Measurements from ENCODE around the gene ZBTB42.

ZBTB42 gene

DNA sequence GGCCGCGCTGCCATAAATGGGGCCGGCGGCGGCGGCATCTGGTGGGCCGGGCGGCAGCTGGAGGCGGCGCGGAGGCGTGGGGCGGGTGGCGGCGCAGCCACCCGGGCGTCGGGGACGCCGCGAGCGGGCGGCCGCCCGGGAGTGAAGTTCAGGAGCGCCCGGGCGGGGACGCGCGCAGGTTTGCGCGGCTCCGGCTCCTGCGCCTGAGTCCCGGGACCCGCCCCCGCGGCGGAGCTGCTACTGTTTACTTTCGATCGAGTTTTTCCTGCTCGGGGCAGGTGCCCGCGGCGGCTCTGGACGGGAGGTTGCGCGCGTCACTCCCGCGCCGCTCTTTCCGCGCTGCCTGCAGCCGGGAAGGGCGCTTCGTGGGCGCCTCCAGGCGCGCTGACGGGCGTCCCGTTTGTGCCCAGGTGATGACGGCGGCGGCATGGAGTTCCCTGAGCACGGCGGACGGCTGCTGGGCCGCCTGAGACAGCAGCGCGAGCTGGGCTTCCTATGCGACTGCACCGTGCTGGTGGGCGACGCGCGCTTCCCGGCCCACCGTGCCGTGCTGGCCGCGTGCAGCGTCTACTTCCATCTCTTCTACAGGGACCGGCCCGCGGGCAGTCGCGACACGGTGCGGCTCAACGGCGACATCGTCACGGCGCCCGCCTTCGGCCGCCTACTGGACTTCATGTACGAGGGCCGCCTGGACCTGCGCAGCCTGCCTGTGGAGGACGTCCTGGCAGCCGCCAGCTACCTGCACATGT is at the start of gene ZBTB42:
ZBTB42 (plus strand) TSS at position 331 of the 749 bp plus-strand sequence; CDS start at position 428, 97 bp downstream.
- Histone ChIP-seq H3K4me1 (ENCODE audit: insufficient read depth, low read length) (peaks cover 25% of the 10 kb centered on the region), H3K4me3 (ENCODE audit: low read length) (peak within 1 kb of the TSS; percentile 33), H2AFZ (ENCODE audit: low read depth, low read length) (no peak within 1 kb of the TSS), H3K27me3 (ENCODE audit: insufficient read depth, low read length) (peaks cover 65% of the 10 kb centered on the region), H3K9me3 (ENCODE audit: low read length) (no peaks in the 10 kb centered on the region), H3K36me3 (ENCODE audit: insufficient read depth, low read length) (no peaks in the 10 kb centered on the region)

GRCh38 chr14:104751539-104752422 is 49.1 kb upstream of the ZBTB42 start:
- H3K27me3 ChIP-seq (ENCODE audit: insufficient read depth, low read length) = no peaks in the 10 kb centered on the region
- H3K4me1 ChIP-seq (ENCODE audit: insufficient read depth, low read length) = peaks cover 25% of the 10 kb centered on the region
- peaks cover 6% of the 10 kb centered on the region for H3K9me3 ChIP-seq (ENCODE audit: low read length)
- peak overlapping the region; percentile 86 for H3K4me3 ChIP-seq (ENCODE audit: low read length)
- peaks cover 22% of the 10 kb centered on the region for H3K36me3 ChIP-seq (ENCODE audit: insufficient read depth, low read length)
- H2AFZ ChIP-seq (ENCODE audit: low read depth, low read length) = peak overlapping the region; percentile 44

- Histone ChIP-seq H3K9me3 (ENCODE audit: low read length) (peaks cover 6% of the 10 kb centered on the region), H3K4me3 (ENCODE audit: low read length) (peak overlapping the region; percentile 86), H3K4me1 (ENCODE audit: insufficient read depth, low read length) (peaks cover 25% of the 10 kb centered on the region), H2AFZ (ENCODE audit: low read depth, low read length) (peak overlapping the region; percentile 44), H3K27me3 (ENCODE audit: insufficient read depth, low read length) (no peaks in the 10 kb centered on the region), H3K36me3 (ENCODE audit: insufficient read depth, low read length) (peaks cover 28% of the 10 kb centered on the region)
Observed at GRCh38 chr14:104752423-104752734, 48.5 kb upstream of the ZBTB42 start.

GRCh38 chr14:104752735-104753527 is 48.0 kb upstream of the ZBTB42 start, which contains the start of gene SIVA1:
SIVA1 (plus strand) TSS chr14:104753147; CDS start chr14:104753202, 55 bp downstream.
- Histone ChIP-seq H2AFZ (ENCODE audit: low read depth, low read length) (peak within 1 kb of the TSS; percentile 44), H3K4me3 (ENCODE audit: low read length) (peak within 1 kb of the TSS; percentile 86), H3K9me3 (ENCODE audit: low read length) (peaks cover 6% of the 10 kb centered on the region), H3K4me1 (ENCODE audit: insufficient read depth, low read length) (peaks cover 25% of the 10 kb centered on the region), H3K27me3 (ENCODE audit: insufficient read depth, low read length) (no peaks in the 10 kb centered on the region), H3K36me3 (ENCODE audit: insufficient read depth, low read length) (peaks cover 33% of the 10 kb centered on the region)

GRCh38 chr14:104753528-104754212 is 47.2 kb upstream of the ZBTB42 start:
- H3K36me3 ChIP-seq (ENCODE audit: insufficient read depth, low read length) = peaks cover 38% of the 10 kb centered on the region
- H3K27me3 ChIP-seq (ENCODE audit: insufficient read depth, low read length) = no peaks in the 10 kb centered on the region
- no peak overlapping the region for H2AFZ ChIP-seq (ENCODE audit: low read depth, low read length)
- peaks cover 21% of the 10 kb centered on the region for H3K4me1 ChIP-seq (ENCODE audit: insufficient read depth, low read length)
- H3K4me3 ChIP-seq (ENCODE audit: low read length) = peak overlapping the region; percentile 86
- H3K9me3 ChIP-seq (ENCODE audit: low read length) = peaks cover 6% of the 10 kb centered on the region

- Histone ChIP-seq H3K27me3 (ENCODE audit: insufficient read depth, low read length) (no peaks in the 10 kb centered on the region), H2AFZ (ENCODE audit: low read depth, low read length) (no peak overlapping the region), H3K4me3 (ENCODE audit: low read length) (peak overlapping the region; percentile 86), H3K4me1 (ENCODE audit: insufficient read depth, low read length) (peaks cover 21% of the 10 kb centered on the region), H3K36me3 (ENCODE audit: insufficient read depth, low read length) (peaks cover 45% of the 10 kb centered on the region), H3K9me3 (ENCODE audit: low read length) (peaks cover 6% of the 10 kb centered on the region)
Observed at GRCh38 chr14:104754213-104754851, 46.6 kb upstream of the ZBTB42 start.

- peaks cover 51% of the 10 kb centered on the region for H3K36me3 ChIP-seq (ENCODE audit: insufficient read depth, low read length)
- H2AFZ ChIP-seq (ENCODE audit: low read depth, low read length) = no peak overlapping the region
- H3K27me3 ChIP-seq (ENCODE audit: insufficient read depth, low read length) = no peaks in the 10 kb centered on the region
- peaks cover 21% of the 10 kb centered on the region for H3K4me1 ChIP-seq (ENCODE audit: insufficient read depth, low read length)
- peaks cover 1% of the 10 kb centered on the region for H3K9me3 ChIP-seq (ENCODE audit: low read length)
- no peak overlapping the region for H3K4me3 ChIP-seq (ENCODE audit: low read length)
Observed at GRCh38 chr14:104755621-104756020, 45.3 kb upstream of the ZBTB42 start.

DNA sequence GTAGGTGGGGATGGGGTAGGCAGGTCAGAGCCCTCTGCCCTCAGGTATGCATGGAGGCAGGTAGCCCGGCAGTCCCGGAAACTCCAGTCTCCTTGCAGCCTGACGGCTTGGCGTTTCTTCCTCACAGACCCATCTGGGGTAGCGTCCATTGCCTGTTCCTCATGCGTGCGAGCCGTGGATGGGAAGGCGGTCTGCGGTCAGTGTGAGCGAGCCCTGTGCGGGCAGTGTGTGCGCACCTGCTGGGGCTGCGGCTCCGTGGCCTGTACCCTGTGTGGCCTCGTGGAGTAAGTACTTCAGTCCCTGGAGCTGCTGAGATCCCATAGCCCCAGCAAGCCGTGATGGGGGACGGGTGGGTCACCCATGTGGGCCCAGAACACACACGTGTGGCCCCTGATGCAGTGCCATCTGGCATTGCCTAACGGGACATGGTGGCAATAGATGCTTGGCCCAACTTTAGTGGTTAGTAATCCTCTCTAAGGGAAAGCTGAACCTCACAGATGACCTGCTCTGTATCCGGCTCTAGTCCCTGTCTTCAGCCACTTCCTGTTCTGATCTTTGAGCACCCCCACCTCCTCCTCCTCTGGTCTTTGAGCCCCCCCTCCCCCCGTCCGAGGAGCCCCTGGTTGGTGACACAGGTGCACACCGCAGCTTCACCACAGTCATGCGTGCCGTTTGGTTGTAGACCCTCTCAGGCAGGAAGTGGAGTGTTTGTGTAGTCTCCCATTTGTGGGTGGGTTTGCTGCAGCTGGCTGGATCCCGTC is 44.2 kb upstream of the ZBTB42 start:
- Histone ChIP-seq H3K36me3 (ENCODE audit: insufficient read depth, low read length) (peaks cover 59% of the 10 kb centered on the region), H3K4me1 (ENCODE audit: insufficient read depth, low read length) (peaks cover 21% of the 10 kb centered on the region), H2AFZ (ENCODE audit: low read depth, low read length) (no peak overlapping the region), H3K9me3 (ENCODE audit: low read length) (no peaks in the 10 kb centered on the region), H3K4me3 (ENCODE audit: low read length) (no peak overlapping the region), H3K27me3 (ENCODE audit: insufficient read depth, low read length) (no peaks in the 10 kb centered on the region)

DNA sequence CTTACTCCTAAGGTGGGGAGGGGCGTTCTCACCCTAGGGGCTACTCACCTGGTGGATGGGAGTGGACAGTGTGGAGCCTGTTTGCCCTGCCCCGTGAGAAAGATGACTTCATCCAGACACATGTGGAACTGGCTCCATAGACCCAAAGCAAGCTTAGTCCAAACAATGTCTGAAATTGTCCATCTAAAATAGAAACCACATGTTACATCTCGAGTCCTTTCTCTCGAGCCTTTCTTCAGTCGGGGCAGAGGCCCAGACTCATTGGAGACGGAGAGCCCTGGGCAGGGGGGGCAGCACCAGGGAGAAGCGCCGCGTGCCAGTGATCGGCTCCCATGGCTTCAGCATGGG is 43.7 kb upstream of the ZBTB42 start:
- no peak overlapping the region for H3K4me3 ChIP-seq (ENCODE audit: low read length)
- peaks cover 20% of the 10 kb centered on the region for H3K4me1 ChIP-seq (ENCODE audit: insufficient read depth, low read length)
- no peaks in the 10 kb centered on the region for H3K9me3 ChIP-seq (ENCODE audit: low read length)
- no peak overlapping the region for H2AFZ ChIP-seq (ENCODE audit: low read depth, low read length)
- no peaks in the 10 kb centered on the region for H3K27me3 ChIP-seq (ENCODE audit: insufficient read depth, low read length)
- peaks cover 59% of the 10 kb centered on the region for H3K36me3 ChIP-seq (ENCODE audit: insufficient read depth, low read length)

GRCh38 chr14:104757681-104758392 is 43.1 kb upstream of the ZBTB42 start:
- Histone ChIP-seq H3K36me3 (ENCODE audit: insufficient read depth, low read length) (peaks cover 61% of the 10 kb centered on the region), H3K4me3 (ENCODE audit: low read length) (no peak overlapping the region), H3K4me1 (ENCODE audit: insufficient read depth, low read length) (peaks cover 19% of the 10 kb centered on the region), H2AFZ (ENCODE audit: low read depth, low read length) (no peak overlapping the region), H3K27me3 (ENCODE audit: insufficient read depth, low read length) (no peaks in the 10 kb centered on the region), H3K9me3 (ENCODE audit: low read length) (no peaks in the 10 kb centered on the region)

Data from neuron (in vitro differentiated cells).